ENCODE measurements around the gene TAOK1. TPM values are rescaled to one million over a fixed set of nuclear protein-coding genes. Genes with fewer than 3 reads are reported as not detected.

The TAOK1 gene
- total RNA-seq, 1 experiment from 2014 or later = 56.3 TPM

- no TSS peak for BruUV-seq (replicated peaks)
- intact Hi-C loops (cut with micrococcal nuclease) = no loop called here
- POLR2A ChIA-PET = no interaction called here
- no peak for ATAC-seq
- Histone ChIP-seq H2AFZ (ENCODE audit: low read depth, low read length, poor library complexity, severe bottlenecking) (no peak overlapping the region), H3K27ac (ENCODE audit: low read depth, low read length) (no peak overlapping the region), H3K9ac (ENCODE audit: low read length) (no peak overlapping the region), H3K9me2 (ENCODE audit: insufficient read depth) (no peaks in the 10 kb centered on the region), H4K20me1 (ENCODE audit: insufficient read depth) (no peaks in the 10 kb centered on the region), H3K27me3 (ENCODE audit: insufficient read depth, low read length) (no peaks in the 10 kb centered on the region), H3K79me2 (ENCODE audit: insufficient read depth, low read length) (peaks cover 61% of the 10 kb centered on the region), H3K36me3 (ENCODE audit: control insufficient read depth in 1 of 2, insufficient read depth in 2 of 2, low read length in 2 of 2) (peaks cover 3 to 5% of the 10 kb centered on the region in 2 experiments; a peak in 1 of 4 replicates), H3K4me1 (ENCODE audit: control insufficient read depth in 1 of 2, insufficient read depth in 2 of 2, low read length in 2 of 2) (no peaks in the 10 kb centered on the region), H3K4me2 (ENCODE audit: low read length) (no peak overlapping the region), H3K4me3 (replicated peaks in 1 of 2; ENCODE audit: low read depth in 1 of 2, low read length in 2 of 2) (no peak overlapping the region), H3K9me3 (ENCODE audit: control insufficient read depth in 1 of 2, insufficient read depth in 1 of 2, low read depth in 1 of 2, low read length in 2 of 2) (0 out of 4 replicates have a peak, but pooled peaks cover 0 to 3% of the 10 kb centered on the region in 2 experiments)
- CTCF ChIA-PET = no interaction called here
- RAD21 ChIA-PET (ENCODE audit: low non-redundant PET in 1 of 2, low total read pairs in 2 of 2, uncharacterized antibody in 2 of 2, unreplicated experiment in 2 of 2) = no interaction called here
- no peak for TF ChIP-seq ELF1 (IDR thresholded peaks at IDR 0.05; ENCODE audit: borderline replicate concordance, low read depth)
- no peak for TF ChIP-seq EGR1 (IDR thresholded peaks at IDR 0.05; ENCODE audit: low read depth)
- no peak for TF ChIP-seq CEBPB (IDR thresholded peaks at IDR 0.05; ENCODE audit: low read depth)
- no peak for TF ChIP-seq SRF (IDR thresholded peaks at IDR 0.05; ENCODE audit: low read depth)
- no peak for DNase-seq (ENCODE audit: low read depth, low spot score)
These were observed 61.1 kb downstream of the TAOK1 start for GRCh38 chr17:29451121-29451742.

DNA sequence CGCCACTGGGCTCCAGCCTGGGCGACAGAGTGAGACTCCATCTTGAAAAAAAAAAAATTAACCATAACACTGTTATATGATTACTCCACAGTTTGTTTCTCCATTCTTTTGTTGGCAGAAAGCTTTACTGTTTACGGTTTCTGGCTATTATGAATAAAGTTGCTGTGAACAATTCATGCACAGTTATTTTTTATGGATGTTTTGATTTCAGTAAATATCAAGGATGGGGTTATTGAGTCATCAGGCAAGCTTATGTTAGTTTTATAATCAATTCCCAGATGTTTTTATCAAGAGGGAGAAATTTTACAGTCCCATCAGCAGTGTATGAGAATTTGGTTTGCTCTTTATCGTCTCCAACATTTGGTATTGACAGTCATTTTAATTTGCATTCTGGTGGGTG is 67.9 kb downstream of the TAOK1 start:
- Histone ChIP-seq H3K27me3 (ENCODE audit: insufficient read depth, low read length) (no peaks in the 10 kb centered on the region), H3K9me2 (ENCODE audit: insufficient read depth) (no peaks in the 10 kb centered on the region), H2AFZ (ENCODE audit: low read depth, low read length, poor library complexity, severe bottlenecking) (no peak overlapping the region), H3K9ac (ENCODE audit: low read length) (no peak overlapping the region), H3K9me3 (ENCODE audit: control insufficient read depth in 1 of 2, insufficient read depth in 1 of 2, low read depth in 1 of 2, low read length in 2 of 2) (0 out of 4 replicates have a peak, but pooled peaks cover 0 to 3% of the 10 kb centered on the region in 2 experiments), H3K79me2 (ENCODE audit: insufficient read depth, low read length) (peaks cover 59% of the 10 kb centered on the region), H3K4me1 (ENCODE audit: control insufficient read depth in 1 of 2, insufficient read depth in 2 of 2, low read length in 2 of 2) (no peaks in the 10 kb centered on the region; a peak in 2 of 4 replicates), H3K27ac (ENCODE audit: low read depth, low read length) (no peak overlapping the region), H4K20me1 (ENCODE audit: insufficient read depth) (no peaks in the 10 kb centered on the region), H3K36me3 (ENCODE audit: control insufficient read depth in 1 of 2, insufficient read depth in 2 of 2, low read length in 2 of 2) (no peaks in the 10 kb centered on the region; a peak in 1 of 4 replicates), H3K4me2 (ENCODE audit: low read length) (no peak overlapping the region), H3K4me3 (replicated peaks in 1 of 2; ENCODE audit: low read depth in 1 of 2, low read length in 2 of 2) (no peak overlapping the region)
- ChIA-PET RAD21 (ENCODE audit: low non-redundant PET in 1 of 2, low total read pairs in 2 of 2, uncharacterized antibody in 2 of 2, unreplicated experiment in 2 of 2) (no interaction called here), POLR2A (no interaction called here), CTCF (no interaction called here)
- ATAC-seq = no peak
- DNase-seq (ENCODE audit: low read depth, low spot score) = no peak
- intact Hi-C loops (cut with micrococcal nuclease) = no loop called here
- no TSS peak for BruUV-seq (replicated peaks)
- TF ChIP-seq, protein P1, sequence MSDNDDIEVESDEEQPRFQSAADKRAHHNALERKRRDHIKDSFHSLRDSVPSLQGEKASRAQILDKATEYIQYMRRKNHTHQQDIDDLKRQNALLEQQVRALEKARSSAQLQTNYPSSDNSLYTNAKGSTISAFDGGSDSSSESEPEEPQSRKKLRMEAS (IDR thresholded peaks at IDR 0.05) = no peak
- TF ChIP-seq CEBPB (IDR thresholded peaks at IDR 0.05; ENCODE audit: low read depth) (no peak), CBX3 (IDR thresholded peaks at IDR 0.05; ENCODE audit: low read depth) (no peak), POLR2A (IDR thresholded peaks at IDR 0.05; ENCODE audit: borderline replicate concordance, extremely low read depth, insufficient read depth, insufficient read length) (no peak), SRF (IDR thresholded peaks at IDR 0.05; ENCODE audit: low read depth) (no peak), ZBTB33 (IDR thresholded peaks at IDR 0.05; ENCODE audit: extremely low read depth, insufficient replicate concordance, low read length) (no peak), JUND (IDR thresholded peaks at IDR 0.05) (no peak), EZH2 (IDR thresholded peaks at IDR 0.05) (no peak), FOSL1 (IDR thresholded peaks at IDR 0.05; ENCODE audit: low read depth) (no peak), TCF7L2 (IDR thresholded peaks at IDR 0.05; ENCODE audit: borderline replicate concordance, extremely low read depth, insufficient read depth, insufficient read length) (no peak), RAD21 (IDR thresholded peaks at IDR 0.05; ENCODE audit: low read depth) (no peak), SP1 (IDR thresholded peaks at IDR 0.05; ENCODE audit: low read depth) (no peak), ELF1 (IDR thresholded peaks at IDR 0.05; ENCODE audit: borderline replicate concordance, low read depth) (no peak), EZH2phosphoT487 (IDR thresholded peaks at IDR 0.05; ENCODE audit: borderline replicate concordance) (no peak), SIN3A (IDR thresholded peaks at IDR 0.05; ENCODE audit: low read depth) (no peak)

Measured in HCT116 (cell line).